HepG2 (cell line): ENCODE data around the gene CTRL. TPM values are rescaled to one million over a fixed set of nuclear protein-coding genes. Genes with fewer than 3 reads are reported as not detected.

Experiments used
- ELF3 ChIP-seq: IDR thresholded peaks from 2 replicates; pipeline ENCODE4 v1.6.1; 2016; ENCODE audit warnings: missing genetic modification reagents, missing compliant biosample characterization
- FOXC1 ChIP-seq: sonication (generic); formaldehyde crosslinking; IDR thresholded peaks from 2 replicates; pipeline ENCODE4 v1.8.0; 2022; ENCODE audit warnings: mild to moderate bottlenecking, missing genetic modification reagents, borderline replicate concordance
- FOXO1 ChIP-seq: sonication (generic); formaldehyde crosslinking; IDR thresholded peaks from 2 replicates; pipeline ENCODE4 v1.4.0; 2020; ENCODE audit warnings: missing genetic modification reagents
- GLI4 ChIP-seq: sonication (generic); formaldehyde crosslinking; IDR thresholded peaks from 2 replicates; pipeline ENCODE4 v1.5.1; 2020; ENCODE audit warnings: missing genetic modification reagents, mild to moderate bottlenecking, moderate library complexity, borderline replicate concordance
- HNRNPH1 ChIP-seq: fragments of 200-400 bp; formaldehyde crosslinking; optimal IDR thresholded peaks from 2 replicates; pipeline ENCODE3; 2017; ENCODE audit warnings: mild to moderate bottlenecking, low read depth, low read length
- IKZF1 ChIP-seq: fragments of 450-650 bp; IDR thresholded peaks from 2 replicates; pipeline ENCODE4 v1.7.1; 2016
- LCORL ChIP-seq, 2 experiments: fragments of 450-650 bp in 1 of 2; sonication (generic) in 1 of 2; formaldehyde crosslinking in 1 of 2; IDR thresholded peaks; 2 replicates each; pipeline versions ENCODE4 v1.5.0 to v1.6.1; 2017 to 2020; ENCODE audit warnings: antibody characterized with exemption in 1 of 2, missing genetic modification reagents in 1 of 2
- NFE2L1 ChIP-seq: sonication (generic); formaldehyde crosslinking; IDR thresholded peaks from 2 replicates; pipeline ENCODE4 v1.4.0; 2020; ENCODE audit warnings: missing genetic modification reagents, mild to moderate bottlenecking, borderline replicate concordance
- POGZ ChIP-seq: sonication (generic); formaldehyde crosslinking; IDR thresholded peaks from 2 replicates; pipeline ENCODE4 v1.4.0; 2020; ENCODE audit warnings: mild to moderate bottlenecking, missing genetic modification reagents
- RARG ChIP-seq: sonication (generic); formaldehyde crosslinking; IDR thresholded peaks from 2 replicates; pipeline ENCODE4 v1.4.0; 2020; ENCODE audit warnings: low read depth, mild to moderate bottlenecking, missing genetic modification reagents
- RORA ChIP-seq: sonication (generic); formaldehyde crosslinking; IDR thresholded peaks from 2 replicates; pipeline ENCODE4 v1.5.0; 2020; ENCODE audit warnings: mild to moderate bottlenecking, missing genetic modification reagents, moderate library complexity
- SETDB1 ChIP-seq: sonication (generic); formaldehyde crosslinking; IDR thresholded peaks from 2 replicates; pipeline ENCODE4 v1.5.1; 2020; ENCODE audit warnings: missing genetic modification reagents, mild to moderate bottlenecking, borderline replicate concordance
- SIX4 ChIP-seq: sonication (generic); formaldehyde crosslinking; IDR thresholded peaks from 2 replicates; pipeline ENCODE4 v1.4.0; 2020; ENCODE audit warnings: missing genetic modification reagents
- SUZ12 ChIP-seq: fragments of 150-350 bp; IDR thresholded peaks from 2 replicates; pipeline ENCODE4 v1.6.1; 2014; ENCODE audit warnings: low read depth, low read length
- TARDBP ChIP-seq: sonication (generic); formaldehyde crosslinking; IDR thresholded peaks from 2 replicates; pipeline ENCODE4 v1.8.0; 2022; ENCODE audit warnings: mild to moderate bottlenecking, missing genetic modification reagents
- ZMYM4 ChIP-seq: sonication (generic); formaldehyde crosslinking; IDR thresholded peaks from 2 replicates; pipeline ENCODE4 v1.8.1; 2023; ENCODE audit warnings: mild to moderate bottlenecking, missing genetic modification reagents
- ZNF234 ChIP-seq: sonication (generic); formaldehyde crosslinking; conservative IDR thresholded peaks from 2 replicates; pipeline ENCODE4 v1.5.1; 2020; ENCODE audit warnings: mild to moderate bottlenecking, missing genetic modification reagents
- ZNF430 ChIP-seq: sonication (generic); formaldehyde crosslinking; IDR thresholded peaks from 2 replicates; pipeline ENCODE4 v1.9.0; 2021; ENCODE audit warnings: mild to moderate bottlenecking, missing genetic modification reagents
- ZNF558 ChIP-seq: sonication (generic); formaldehyde crosslinking; IDR thresholded peaks from 2 replicates; pipeline ENCODE4 v1.9.0; 2022; ENCODE audit warnings: mild to moderate bottlenecking, missing genetic modification reagents, borderline replicate concordance
- ZNF569 ChIP-seq: sonication (generic); formaldehyde crosslinking; IDR thresholded peaks from 2 replicates; pipeline ENCODE4 v1.5.0; 2020; ENCODE audit warnings: mild to moderate bottlenecking, missing genetic modification reagents, moderate library complexity, borderline replicate concordance
- ZNF580 ChIP-seq: IDR thresholded peaks from 2 replicates; pipeline ENCODE4 v1.6.1; 2016; ENCODE audit warnings: low read depth, borderline replicate concordance
- ZNF605 ChIP-seq: sonication (generic); formaldehyde crosslinking; IDR thresholded peaks from 2 replicates; pipeline ENCODE4 v1.8.0; 2022; ENCODE audit warnings: mild to moderate bottlenecking, missing genetic modification reagents
- ZNF781 ChIP-seq: sonication (generic); formaldehyde crosslinking; IDR thresholded peaks from 2 replicates; pipeline ENCODE4 v1.5.1; 2020; ENCODE audit warnings: borderline replicate concordance, mild to moderate bottlenecking, missing genetic modification reagents; ENCODE audit errors: not compliant biosample characterization
- ZSCAN25 ChIP-seq: sonication (generic); formaldehyde crosslinking; IDR thresholded peaks from 2 replicates; pipeline ENCODE4 v1.8.0; 2022; ENCODE audit warnings: mild to moderate bottlenecking, missing genetic modification reagents
- polyA plus RNA-seq, 8 experiments: library from polyadenylated mRNA; depleted of rRNA in 3 of 8; stranded (reverse) in 7 of 8; unstranded in 1 of 8; fragments of >200 nt; fragmentation: Illumina TruSeq in 4 of 8; extraction: Trizol in 4 of 8; gene quantifications; 2 replicates each; pipeline versions ENCODE4 v1.2.1 to v1.2.3, GENCODE V29; 2011 to 2016; ENCODE audit warnings: low read depth in 4 of 8, missing spikeins in 1 of 8, mixed read lengths in 1 of 8; ENCODE audit not compliant: insufficient read depth in 1 of 8
- total RNA-seq, 5 experiments: library from RNA; depleted of rRNA; stranded (reverse); fragments of >200 nt; fragmentation: Illumina TruSeq; extraction: Trizol; gene quantifications; 2 replicates each; pipeline ENCODE4 v1.2.3, GENCODE V29; 2016; ENCODE audit warnings: low read depth in 1 of 5
- TF ChIP-seq, protein P1 (sequence below): sonication (generic); formaldehyde crosslinking; IDR thresholded peaks from 2 replicates; pipeline ENCODE4 v1.8.0; 2022; ENCODE audit warnings: mild to moderate bottlenecking, missing genetic modification reagents, moderate library complexity
- TF ChIP-seq, protein P2 (sequence below): sonication (generic); formaldehyde crosslinking; IDR thresholded peaks from 2 replicates; pipeline ENCODE4 v1.5.1; 2020; ENCODE audit warnings: mild to moderate bottlenecking, missing genetic modification reagents, moderate library complexity

Gene CTRL
- total and polyA plus RNA-seq, 2 of the 13 experiments (the other 11 are each of a cell fraction or from before 2014, with no cell fraction given): 1.9 to 2.7 TPM

- TF ChIP-seq, protein P1, sequence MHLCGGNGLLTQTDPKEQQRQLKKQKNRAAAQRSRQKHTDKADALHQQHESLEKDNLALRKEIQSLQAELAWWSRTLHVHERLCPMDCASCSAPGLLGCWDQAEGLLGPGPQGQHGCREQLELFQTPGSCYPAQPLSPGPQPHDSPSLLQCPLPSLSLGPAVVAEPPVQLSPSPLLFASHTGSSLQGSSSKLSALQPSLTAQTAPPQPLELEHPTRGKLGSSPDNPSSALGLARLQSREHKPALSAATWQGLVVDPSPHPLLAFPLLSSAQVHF: no peak
- 0 out of 2 replicates have a peak, but pooled peaks have one; percentile 11 for TF ChIP-seq SIX4 (CRISPR knock-in tag)
- 0 out of 2 replicates have a peak, but pooled peaks have one; percentile 30 for TF ChIP-seq GLI4
- no peak for TF ChIP-seq NFE2L1 (CRISPR knock-in tag)
- TF ChIP-seq ZNF781: peak; percentile 33
- 0 out of 2 replicates have a peak, but pooled peaks have one; percentile 15 for TF ChIP-seq ZNF580
- TF ChIP-seq ZMYM4 (CRISPR knock-in tag): 0 out of 2 replicates have a peak, but pooled peaks have one; percentile 17
- no peak; the same call in none of the 2 replicates for TF ChIP-seq FOXC1 (CRISPR knock-in tag)
- no peak for TF ChIP-seq IKZF1
- TF ChIP-seq ZNF558: peak; percentile 49; the same call in 1 of the 2 replicates
- TF ChIP-seq ELF3 (CRISPR knock-in tag): 0 out of 2 replicates have a peak, but pooled peaks have one; percentile 0
- TF ChIP-seq HNRNPH1: no peak
- TF ChIP-seq ZNF430 (CRISPR knock-in tag): no peak
- no peak for TF ChIP-seq SUZ12
- no peak for TF ChIP-seq RORA (CRISPR knock-in tag)
- no peak for TF ChIP-seq FOXO1 (CRISPR knock-in tag)
- no peak for TF ChIP-seq LCORL (IDR thresholded peaks at IDR 0.05)
- TF ChIP-seq LCORL (CRISPR knock-in tag; IDR thresholded peaks at IDR 0.05): peak; percentile 65; the same call in 1 of the 2 replicates
- TF ChIP-seq ZNF234 (CRISPR knock-in tag): 0 out of 2 replicates have a peak, but pooled peaks have one; percentile 41
- TF ChIP-seq ZSCAN25: peak; percentile 4; the same call in 1 of the 2 replicates
- no peak for TF ChIP-seq SETDB1 (CRISPR knock-in tag)
- no peak for TF ChIP-seq ZNF569
- no peak for TF ChIP-seq RARG (CRISPR knock-in tag)
- 0 out of 2 replicates have a peak, but pooled peaks have one; percentile 9 for TF ChIP-seq TARDBP (CRISPR knock-in tag)
- peak; percentile 8; the same call in 1 of the 2 replicates for TF ChIP-seq ZNF605
- no peak for TF ChIP-seq POGZ
- TF ChIP-seq, protein P2, sequence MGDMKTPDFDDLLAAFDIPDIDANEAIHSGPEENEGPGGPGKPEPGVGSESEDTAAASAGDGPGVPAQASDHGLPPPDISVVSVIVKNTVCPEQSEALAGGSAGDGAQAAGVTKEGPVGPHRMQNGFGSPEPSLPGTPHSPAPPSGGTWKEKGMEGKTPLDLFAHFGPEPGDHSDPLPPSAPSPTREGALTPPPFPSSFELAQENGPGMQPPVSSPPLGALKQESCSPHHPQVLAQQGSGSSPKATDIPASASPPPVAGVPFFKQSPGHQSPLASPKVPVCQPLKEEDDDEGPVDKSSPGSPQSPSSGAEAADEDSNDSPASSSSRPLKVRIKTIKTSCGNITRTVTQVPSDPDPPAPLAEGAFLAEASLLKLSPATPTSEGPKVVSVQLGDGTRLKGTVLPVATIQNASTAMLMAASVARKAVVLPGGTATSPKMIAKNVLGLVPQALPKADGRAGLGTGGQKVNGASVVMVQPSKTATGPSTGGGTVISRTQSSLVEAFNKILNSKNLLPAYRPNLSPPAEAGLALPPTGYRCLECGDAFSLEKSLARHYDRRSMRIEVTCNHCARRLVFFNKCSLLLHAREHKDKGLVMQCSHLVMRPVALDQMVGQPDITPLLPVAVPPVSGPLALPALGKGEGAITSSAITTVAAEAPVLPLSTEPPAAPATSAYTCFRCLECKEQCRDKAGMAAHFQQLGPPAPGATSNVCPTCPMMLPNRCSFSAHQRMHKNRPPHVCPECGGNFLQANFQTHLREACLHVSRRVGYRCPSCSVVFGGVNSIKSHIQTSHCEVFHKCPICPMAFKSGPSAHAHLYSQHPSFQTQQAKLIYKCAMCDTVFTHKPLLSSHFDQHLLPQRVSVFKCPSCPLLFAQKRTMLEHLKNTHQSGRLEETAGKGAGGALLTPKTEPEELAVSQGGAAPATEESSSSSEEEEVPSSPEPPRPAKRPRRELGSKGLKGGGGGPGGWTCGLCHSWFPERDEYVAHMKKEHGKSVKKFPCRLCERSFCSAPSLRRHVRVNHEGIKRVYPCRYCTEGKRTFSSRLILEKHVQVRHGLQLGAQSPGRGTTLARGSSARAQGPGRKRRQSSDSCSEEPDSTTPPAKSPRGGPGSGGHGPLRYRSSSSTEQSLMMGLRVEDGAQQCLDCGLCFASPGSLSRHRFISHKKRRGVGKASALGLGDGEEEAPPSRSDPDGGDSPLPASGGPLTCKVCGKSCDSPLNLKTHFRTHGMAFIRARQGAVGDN (CRISPR knock-in tag): 0 out of 2 replicates have a peak, but pooled peaks have one; percentile 67
These were observed 37.8 kb downstream of the CTRL start (continued) for GRCh38 chr16:67893743-67894399.
